Prostate gland (tissue), 2 donors: ENCODE results near the gene PXN.

Experiments used
- CTCF ChIP-seq, 4 experiments: fragments of 200-600 bp in 2 of 4; fragments of 450-650 bp in 2 of 4; sonication (generic) in 2 of 4; IDR thresholded peaks; 1 replicate in 3 of 4; 2 replicates in 1 of 4; pipeline ENCODE4 v1.5.1; 2016 to 2019; ENCODE audit warnings: antibody characterized with exemption in 4 of 4, mild to moderate bottlenecking in 2 of 4, moderate library complexity in 2 of 4
- POLR2A ChIP-seq: fragments of 450-650 bp; IDR thresholded peaks from one replicate; pipeline ENCODE4 v1.6.1; 2016; ENCODE audit warnings: antibody characterized with exemption, mild to moderate bottlenecking

GRCh38 chr12:120181991-120182631 lies 83.4 kb downstream of the PXN start:
- TF ChIP-seq CTCF (IDR thresholded peaks at IDR 0.05) (no peak), POLR2A (no peak)
